T-helper 17 cell (primary cell): ENCODE results near the gene CLK4. TPM values are rescaled to one million over a fixed set of nuclear protein-coding genes. Genes with fewer than 3 reads are reported as not detected.

Source experiments
- ATAC-seq: fragments of 150-1000 bp; cut with Tn5 transposase; 2 replicates; pipeline ENCODE4 v1.10.0; 2021; ENCODE audit warnings: mild to moderate bottlenecking, moderate library complexity
- DNase-seq, 3 donors: peaks; one replicate each; pipeline versions ENCODE4 v3.0.0 to v3.0.0-alpha.2; 2020 to 2021
- H3K9me3 ChIP-seq: one replicate; pipeline ENCODE4 v1.7.0; 2013; ENCODE audit warnings: low read length, mild to moderate bottlenecking; ENCODE audit not compliant: control insufficient read depth, poor library complexity, severe bottlenecking
- H3K27ac Mint-ChIP-seq: one replicate; pipeline ENCODE4 v1.8.0; 2022; ENCODE audit warnings: mild to moderate bottlenecking, moderate library complexity, mixed read lengths
- H3K27me3 Mint-ChIP-seq: one replicate; pipeline ENCODE4 v1.8.0; 2022; ENCODE audit warnings: mixed read lengths
- H3K36me3 Mint-ChIP-seq: one replicate; pipeline ENCODE4 v1.8.0; 2022; ENCODE audit warnings: low read depth, mixed read lengths
- H3K4me1 Mint-ChIP-seq: one replicate; pipeline ENCODE4 v1.8.0; 2022; ENCODE audit warnings: mild to moderate bottlenecking, mixed read lengths
- H3K4me3 Mint-ChIP-seq: one replicate; pipeline ENCODE4 v1.8.0; 2022; ENCODE audit warnings: mild to moderate bottlenecking, moderate library complexity, mixed read lengths
- total RNA-seq, 4 donors: library from RNA in 2 of 4; stranded (reverse) in 2 of 4; gene quantifications; one replicate each; pipeline ENCODE4 v1.2.3 and lab custom pipeline; 2022 to 2026

The CLK4 gene
- total RNA-seq (10 to 100 TPM; 82.5 to 84.1 TPM), total RNA-seq (lab: John Stamatoyannopoulos, UW) (69.5 to 94.2 reads per million in 2 donors)

DNA sequence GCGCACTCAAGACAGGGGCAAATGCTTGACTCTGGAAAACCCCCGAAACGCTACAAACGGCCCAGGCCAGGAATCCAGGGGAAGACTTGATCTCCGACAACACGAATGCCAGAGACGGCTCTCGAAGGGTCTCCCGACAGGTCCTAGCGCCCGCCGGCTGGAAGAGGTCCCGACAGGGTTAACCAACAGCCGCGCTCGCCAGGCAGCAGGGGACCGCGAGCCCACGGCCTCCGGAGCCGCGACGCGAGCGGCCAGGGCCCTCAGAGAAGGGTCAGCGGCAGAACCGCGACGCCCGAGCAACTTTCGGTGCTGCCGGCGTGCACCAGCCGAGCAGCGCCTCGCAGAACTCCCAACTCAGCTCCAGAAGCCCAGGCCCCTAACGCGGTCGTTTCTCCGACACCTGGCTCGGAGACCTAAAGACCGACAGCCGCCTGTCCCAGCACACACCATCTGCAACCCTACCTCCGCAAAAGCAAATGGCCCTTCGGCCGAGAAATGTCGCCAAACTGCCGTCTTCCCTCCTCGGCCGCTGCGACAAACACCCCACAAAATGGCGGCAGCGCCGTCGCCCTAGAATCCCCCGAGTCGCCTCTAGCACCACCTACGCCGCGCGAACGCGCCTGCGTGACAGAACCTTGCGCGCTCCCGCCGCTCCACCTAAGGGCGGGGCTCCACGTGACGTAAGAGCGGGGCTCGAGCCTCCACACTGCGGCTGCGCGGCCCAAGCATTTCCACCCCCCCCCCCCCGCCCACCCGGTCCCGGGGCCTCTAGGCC lies at the start of gene CLK4:
TSS of gene CLK4 (minus strand) at position 567 of the 775 bp plus-strand sequence. CDS start 3,634 bp downstream, outside the sequence.
- ATAC-seq, result peak; percentile 89
- Mint-ChIP-seq H3K27ac (peak within 1 kb of the TSS; percentile 98), H3K4me1 (peaks cover 21% of the 10 kb centered on the region), H3K4me3 (peak within 1 kb of the TSS; percentile 98), H3K27me3 (no peaks in the 10 kb centered on the region), H3K36me3 (peaks cover 5% of the 10 kb centered on the region)
- peak; percentile 93 to 98 (median 96) for DNase-seq
- H3K9me3 ChIP-seq, result no peaks in the 10 kb centered on the region

DNA sequence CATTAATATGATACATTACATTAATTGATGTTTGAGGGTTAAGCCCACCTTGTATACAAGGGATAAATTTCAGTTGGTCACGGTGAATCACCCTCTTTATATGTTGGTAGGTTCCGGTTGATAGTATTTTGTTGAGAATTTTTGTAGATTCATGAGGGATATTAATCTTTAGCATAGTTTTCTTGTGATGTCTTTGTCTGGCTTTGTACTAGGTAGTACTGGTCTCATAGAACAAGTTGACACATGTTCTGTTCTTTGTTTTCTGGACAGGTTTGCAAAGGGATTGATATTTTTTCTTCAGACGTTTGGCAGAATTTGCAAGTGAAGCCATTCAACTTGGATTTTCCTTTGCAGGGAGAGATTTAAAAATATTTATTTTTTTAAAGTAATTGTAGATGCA lies 49.1 kb upstream of the CLK4 start:
- no peaks in the 10 kb centered on the region for H3K9me3 ChIP-seq
- no peaks in the 10 kb centered on the region for H3K4me1 Mint-ChIP-seq
- no peaks in the 10 kb centered on the region for H3K36me3 Mint-ChIP-seq
- H3K27ac Mint-ChIP-seq, result no peak overlapping the region
- peaks cover 17% of the 10 kb centered on the region for H3K27me3 Mint-ChIP-seq
- no peak overlapping the region for H3K4me3 Mint-ChIP-seq
- ATAC-seq (no peak), DNase-seq (no peak)

DNA sequence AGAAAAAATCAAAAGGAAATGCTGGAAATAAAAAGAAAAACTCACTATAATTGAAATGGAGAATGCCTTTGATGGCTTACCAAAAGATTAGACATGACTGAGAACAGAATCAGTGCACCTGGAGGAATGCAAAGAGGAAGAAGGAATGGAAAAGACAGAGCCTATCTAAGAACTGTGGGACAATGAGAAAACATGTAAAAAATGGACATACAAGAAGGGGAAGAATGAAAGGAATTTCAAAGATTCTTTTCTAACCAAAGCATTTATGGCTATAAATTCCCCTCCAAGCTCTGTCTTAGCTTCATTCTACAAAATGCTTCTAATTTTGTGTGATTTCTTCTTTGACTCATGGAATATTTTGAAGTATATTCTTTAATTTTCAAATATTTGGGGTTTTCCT lies 47.5 kb upstream of the CLK4 start:
- peaks cover 20% of the 10 kb centered on the region for H3K27me3 Mint-ChIP-seq
- no peaks in the 10 kb centered on the region for H3K9me3 ChIP-seq
- ATAC-seq (no peak), DNase-seq (no peak)
- no peak overlapping the region for H3K4me3 Mint-ChIP-seq
- H3K4me1 Mint-ChIP-seq, result no peaks in the 10 kb centered on the region
- no peak overlapping the region for H3K27ac Mint-ChIP-seq
- H3K36me3 Mint-ChIP-seq, result peaks cover 2% of the 10 kb centered on the region

DNA sequence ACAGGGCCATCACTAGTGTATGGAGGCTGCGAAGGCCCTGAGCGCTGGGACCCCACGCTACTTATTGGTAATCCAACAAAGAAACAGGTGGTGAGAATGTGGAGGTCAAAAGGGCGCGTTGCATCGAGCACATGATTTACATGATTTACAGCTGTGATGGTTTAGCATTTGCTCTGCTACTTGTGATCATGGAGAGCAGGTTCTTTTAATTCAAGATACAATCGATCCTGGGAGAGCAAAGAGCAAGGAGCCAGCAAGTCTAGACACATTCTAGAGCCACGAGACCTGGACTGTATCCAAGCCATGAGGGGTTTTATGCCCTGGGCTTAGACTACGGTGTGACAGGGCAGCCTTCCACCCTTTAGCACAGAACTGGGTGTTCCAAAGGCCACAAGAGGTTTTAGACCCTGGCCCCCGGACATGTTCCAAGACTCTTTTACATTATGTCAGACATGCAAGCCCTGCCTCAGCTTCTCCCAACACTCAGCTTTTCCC lies 47.0 kb upstream of the CLK4 start:
- peaks cover 21% of the 10 kb centered on the region for H3K27me3 Mint-ChIP-seq
- no peak overlapping the region for H3K4me3 Mint-ChIP-seq
- no peak for DNase-seq
- peaks cover 5% of the 10 kb centered on the region for H3K36me3 Mint-ChIP-seq
- no peak for ATAC-seq
- H3K4me1 Mint-ChIP-seq, result no peaks in the 10 kb centered on the region
- H3K9me3 ChIP-seq, result no peaks in the 10 kb centered on the region
- H3K27ac Mint-ChIP-seq, result no peak overlapping the region

DNA sequence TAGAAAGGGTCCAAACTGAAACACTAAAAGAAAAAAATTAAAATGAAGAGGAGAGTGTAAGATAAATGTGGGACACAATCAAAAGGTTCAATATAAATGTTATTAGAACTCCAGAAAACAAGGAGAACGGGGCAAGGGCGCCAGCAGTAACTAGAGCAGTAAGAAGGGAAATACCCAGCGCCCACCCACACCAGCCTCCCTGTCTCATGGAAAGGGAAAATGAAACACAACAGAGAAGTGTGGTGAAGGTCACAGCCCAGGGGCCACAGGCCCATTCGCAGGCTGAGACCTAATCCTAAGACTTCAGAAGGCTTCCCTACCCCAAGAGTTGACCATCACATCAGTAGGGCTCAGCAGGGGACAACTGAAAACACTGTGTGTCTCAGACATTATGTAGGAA lies 45.8 kb upstream of the CLK4 start:
- Mint-ChIP-seq H3K4me3 (no peak overlapping the region), H3K27me3 (peaks cover 17% of the 10 kb centered on the region), H3K27ac (no peak overlapping the region), H3K4me1 (no peaks in the 10 kb centered on the region), H3K36me3 (peaks cover 5% of the 10 kb centered on the region)
- H3K9me3 ChIP-seq, result no peaks in the 10 kb centered on the region
- no peak for DNase-seq
- no peak for ATAC-seq

DNA sequence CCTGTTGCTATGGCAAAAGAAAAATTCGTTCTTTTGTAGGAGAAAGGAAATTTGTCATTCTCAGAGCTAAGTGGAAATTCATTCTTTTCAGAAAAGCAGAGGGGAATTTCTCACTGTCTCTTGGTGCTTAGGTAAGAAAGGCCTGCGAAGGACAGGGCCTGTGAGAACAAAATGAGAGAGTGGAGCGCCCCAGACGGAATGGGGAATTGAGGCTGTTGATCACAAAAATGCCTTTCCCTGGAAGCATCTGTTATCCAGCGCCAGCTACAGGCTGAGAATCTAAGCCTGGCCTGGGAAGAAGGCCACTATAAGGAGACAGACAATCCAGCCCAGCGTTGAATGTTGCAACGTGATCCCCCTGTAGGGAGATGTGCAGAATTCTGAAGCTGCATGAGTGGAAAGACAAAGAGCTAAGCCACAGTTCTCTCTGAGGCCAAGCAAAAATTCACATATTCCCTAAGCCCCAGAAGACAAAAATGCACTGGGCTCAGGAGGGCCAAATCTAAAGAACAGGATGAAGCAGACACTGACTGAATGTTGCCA lies 44.8 kb upstream of the CLK4 start:
- no peak for ATAC-seq
- DNase-seq, result no peak
- Mint-ChIP-seq H3K4me1 (no peaks in the 10 kb centered on the region), H3K27ac (no peak overlapping the region), H3K36me3 (peaks cover 8% of the 10 kb centered on the region), H3K4me3 (no peak overlapping the region), H3K27me3 (peaks cover 22% of the 10 kb centered on the region)
- no peaks in the 10 kb centered on the region for H3K9me3 ChIP-seq

DNA sequence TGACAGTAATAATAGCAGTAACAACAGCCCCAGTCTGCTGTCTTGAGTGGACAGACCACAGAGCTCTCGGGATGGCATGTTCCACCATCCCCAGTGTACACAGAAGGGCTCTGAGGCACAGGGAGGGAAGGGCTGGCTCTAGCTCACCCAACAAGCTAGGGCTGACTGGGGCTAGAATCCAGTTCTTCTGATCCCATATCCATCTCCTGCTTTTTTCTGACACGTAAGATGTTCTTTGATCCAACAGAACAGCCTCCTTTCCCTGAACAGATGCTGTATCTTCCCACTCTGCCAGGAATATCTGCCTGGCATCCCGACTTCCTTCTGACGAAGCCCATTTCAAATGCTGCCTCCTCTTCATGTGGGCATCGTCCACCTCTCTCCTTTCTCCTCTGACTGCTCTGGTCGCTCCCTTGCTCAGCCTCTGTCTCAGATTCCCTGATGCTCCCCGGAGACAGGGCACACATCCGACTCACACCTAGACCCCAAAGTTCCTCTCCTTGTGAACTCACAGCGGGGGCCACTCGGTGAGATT lies 43.6 kb upstream of the CLK4 start:
- no peak overlapping the region for H3K27ac Mint-ChIP-seq
- H3K36me3 Mint-ChIP-seq, result peaks cover 8% of the 10 kb centered on the region
- H3K27me3 Mint-ChIP-seq, result peaks cover 22% of the 10 kb centered on the region
- H3K9me3 ChIP-seq, result no peaks in the 10 kb centered on the region
- no peak for DNase-seq
- H3K4me3 Mint-ChIP-seq, result no peak overlapping the region
- no peak for ATAC-seq
- H3K4me1 Mint-ChIP-seq, result no peaks in the 10 kb centered on the region

DNA sequence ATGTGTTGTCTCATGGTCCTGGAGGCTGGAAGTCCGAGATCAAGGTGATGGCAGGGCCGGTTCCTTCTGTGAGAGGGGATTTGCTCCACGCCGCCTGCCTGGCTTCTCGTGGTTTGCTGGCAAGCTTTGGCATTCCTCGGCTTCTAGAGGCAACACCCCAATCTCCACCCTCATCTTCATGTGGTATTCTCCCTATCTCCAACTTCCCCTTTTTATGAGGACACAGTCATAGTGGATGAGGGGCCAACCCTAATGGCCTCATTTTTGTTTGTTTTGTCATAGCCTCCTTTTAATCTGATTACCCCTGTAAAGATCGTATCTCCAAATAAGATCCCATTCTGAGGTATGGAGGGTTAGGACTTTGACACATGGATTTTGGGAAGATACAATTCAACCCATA lies 41.7 kb upstream of the CLK4 start:
- H3K4me3 Mint-ChIP-seq, result no peak overlapping the region
- peaks cover 22% of the 10 kb centered on the region for H3K27me3 Mint-ChIP-seq
- H3K4me1 Mint-ChIP-seq, result no peaks in the 10 kb centered on the region
- DNase-seq (no peak), ATAC-seq (no peak)
- H3K9me3 ChIP-seq, result no peaks in the 10 kb centered on the region
- no peak overlapping the region for H3K27ac Mint-ChIP-seq
- peaks cover 8% of the 10 kb centered on the region for H3K36me3 Mint-ChIP-seq

DNA sequence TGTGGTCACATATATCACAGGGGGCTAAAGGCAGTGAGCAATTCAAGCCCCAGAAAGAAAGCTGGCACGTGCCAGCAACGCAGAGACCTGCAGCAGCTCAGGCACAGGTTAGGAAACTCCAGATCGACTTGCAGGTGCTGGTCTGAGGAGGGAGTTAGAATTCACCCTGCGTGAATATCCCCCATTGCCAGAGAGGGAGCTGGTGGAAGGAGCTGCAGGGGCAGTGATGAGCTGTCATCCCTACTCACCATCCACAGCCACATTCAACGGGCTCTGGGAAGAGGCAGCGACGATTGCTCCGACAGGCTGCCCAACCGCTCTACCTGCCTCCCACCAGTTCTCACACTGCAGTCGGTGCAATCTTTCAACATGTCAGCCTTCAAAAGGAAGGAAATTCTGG lies 40.8 kb upstream of the CLK4 start:
- ATAC-seq (no peak), DNase-seq (no peak)
- peaks cover 22% of the 10 kb centered on the region for H3K27me3 Mint-ChIP-seq
- H3K27ac Mint-ChIP-seq, result no peak overlapping the region
- no peaks in the 10 kb centered on the region for H3K9me3 ChIP-seq
- peaks cover 8% of the 10 kb centered on the region for H3K36me3 Mint-ChIP-seq
- H3K4me3 Mint-ChIP-seq, result no peak overlapping the region
- H3K4me1 Mint-ChIP-seq, result no peaks in the 10 kb centered on the region

DNA sequence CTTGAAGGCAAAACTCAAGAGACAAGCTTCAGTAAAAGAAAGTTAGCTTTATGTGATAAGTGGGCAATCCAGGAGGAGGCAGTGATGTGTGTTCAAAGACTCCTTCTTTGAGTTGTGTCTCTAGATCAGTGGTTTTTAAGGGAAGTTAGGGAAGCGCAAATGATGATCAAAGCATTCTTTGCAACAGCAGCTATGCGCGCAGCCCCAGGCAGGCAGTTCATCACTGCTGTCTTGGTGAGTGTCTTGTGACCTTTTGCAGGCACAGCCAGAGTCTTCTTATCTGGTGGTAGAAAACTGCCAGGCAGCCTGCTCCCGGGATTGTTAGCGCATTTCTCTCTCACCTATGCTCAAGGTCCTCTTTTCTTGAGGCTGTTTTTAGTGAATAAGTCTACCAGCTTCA lies 40.3 kb upstream of the CLK4 start:
- no peak for DNase-seq
- H3K27ac Mint-ChIP-seq, result no peak overlapping the region
- H3K9me3 ChIP-seq, result no peaks in the 10 kb centered on the region
- no peak for ATAC-seq
- H3K36me3 Mint-ChIP-seq, result peaks cover 8% of the 10 kb centered on the region
- peaks cover 28% of the 10 kb centered on the region for H3K27me3 Mint-ChIP-seq
- no peaks in the 10 kb centered on the region for H3K4me1 Mint-ChIP-seq
- no peak overlapping the region for H3K4me3 Mint-ChIP-seq

DNA sequence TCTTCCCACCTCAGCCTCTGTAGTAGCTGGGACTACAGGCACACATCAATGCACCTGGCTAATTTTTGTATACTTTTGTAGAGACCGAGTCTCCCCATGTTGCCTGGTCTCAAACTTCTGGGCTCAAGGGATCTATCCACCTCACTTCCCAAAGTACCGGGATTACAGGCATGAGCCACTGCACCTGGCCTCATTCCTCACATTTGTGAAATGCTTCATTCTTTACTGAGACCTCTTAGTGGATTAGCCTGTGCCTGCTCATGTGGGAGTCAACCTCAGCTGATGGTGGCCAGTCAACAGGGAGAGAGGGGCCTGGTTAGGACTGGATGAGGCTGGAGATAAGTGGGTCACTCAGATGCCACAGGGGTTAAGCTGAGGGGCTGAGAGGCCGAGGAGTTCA lies 37.3 kb upstream of the CLK4 start:
- H3K9me3 ChIP-seq, result no peaks in the 10 kb centered on the region
- Mint-ChIP-seq H3K36me3 (peaks cover 3% of the 10 kb centered on the region), H3K4me3 (no peak overlapping the region), H3K27ac (no peak overlapping the region), H3K27me3 (peaks cover 23% of the 10 kb centered on the region), H3K4me1 (no peaks in the 10 kb centered on the region)
- ATAC-seq, result no peak
- DNase-seq, result no peak

DNA sequence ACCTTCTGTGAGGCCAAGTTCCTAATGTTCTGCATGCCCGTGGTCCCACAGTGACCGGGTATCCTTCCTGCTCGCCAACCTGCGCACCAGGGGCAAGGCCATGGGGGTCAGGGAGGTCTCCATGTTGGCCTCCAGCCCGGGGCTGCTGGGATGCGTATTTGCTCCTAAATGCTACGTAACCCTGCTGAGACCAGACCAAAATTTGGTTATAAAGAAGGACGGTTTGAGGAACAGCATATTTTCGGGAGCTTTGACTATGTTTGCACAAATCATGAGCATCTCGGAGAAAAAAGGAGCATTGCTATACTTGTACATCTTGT lies 35.7 kb upstream of the CLK4 start:
- H3K9me3 ChIP-seq, result no peaks in the 10 kb centered on the region
- no peak for DNase-seq
- Mint-ChIP-seq H3K4me1 (no peaks in the 10 kb centered on the region), H3K4me3 (no peak overlapping the region), H3K27me3 (peaks cover 32% of the 10 kb centered on the region), H3K36me3 (peaks cover 3% of the 10 kb centered on the region), H3K27ac (no peak overlapping the region)
- no peak for ATAC-seq

DNA sequence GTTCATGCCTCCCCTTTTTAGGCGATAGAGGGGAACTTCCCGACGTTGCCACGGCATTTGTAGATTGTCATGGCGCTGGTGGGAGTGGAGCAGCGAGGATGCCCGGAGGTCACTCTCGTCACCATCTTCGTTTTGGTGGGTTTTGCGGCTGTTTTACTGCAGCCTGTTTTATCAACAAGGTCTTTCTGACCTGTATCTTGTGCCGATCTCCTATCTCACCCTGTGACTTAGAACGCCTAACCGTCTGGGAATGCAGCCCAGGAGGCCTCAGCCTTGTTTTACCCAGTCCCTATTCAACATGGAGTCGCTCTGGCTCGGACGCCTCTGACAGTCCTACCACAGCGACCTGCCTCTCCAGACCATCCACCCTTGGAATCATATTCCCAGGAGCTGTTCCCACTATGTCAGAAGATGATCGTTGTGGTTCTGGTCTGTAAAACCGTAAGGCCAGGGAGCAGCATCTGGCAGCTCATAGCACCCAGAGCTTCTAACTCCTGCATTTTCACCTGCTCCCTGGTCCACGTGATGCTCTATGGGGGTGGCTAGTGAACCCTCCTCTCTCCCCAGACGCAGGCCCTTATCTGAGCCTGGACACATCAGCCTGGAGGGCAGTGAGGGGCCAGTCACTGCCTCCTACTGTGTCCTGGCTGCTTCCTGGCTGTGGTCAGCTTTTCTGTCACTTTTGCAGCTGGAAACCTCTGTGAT lies 35.1 kb upstream of the CLK4 start:
- no peak overlapping the region for H3K27ac Mint-ChIP-seq
- no peak for ATAC-seq
- H3K36me3 Mint-ChIP-seq, result peaks cover 2% of the 10 kb centered on the region
- H3K27me3 Mint-ChIP-seq, result peaks cover 33% of the 10 kb centered on the region
- H3K4me1 Mint-ChIP-seq, result no peaks in the 10 kb centered on the region
- no peak overlapping the region for H3K4me3 Mint-ChIP-seq
- no peak for DNase-seq
- H3K9me3 ChIP-seq, result no peaks in the 10 kb centered on the region
